ELF-1 (cell line): Measurements from ENCODE around the gene STMND1.
A peak's percentile ranks its signal among the peaks of the same experiment; 100 is the strongest.

ENCODE experiments used
- DNase-seq: peaks from one replicate; pipeline ENCODE4 v3.0.0-alpha.2; 2016; ENCODE audit warnings: low read depth, low spot score

STMND1 gene

DNA sequence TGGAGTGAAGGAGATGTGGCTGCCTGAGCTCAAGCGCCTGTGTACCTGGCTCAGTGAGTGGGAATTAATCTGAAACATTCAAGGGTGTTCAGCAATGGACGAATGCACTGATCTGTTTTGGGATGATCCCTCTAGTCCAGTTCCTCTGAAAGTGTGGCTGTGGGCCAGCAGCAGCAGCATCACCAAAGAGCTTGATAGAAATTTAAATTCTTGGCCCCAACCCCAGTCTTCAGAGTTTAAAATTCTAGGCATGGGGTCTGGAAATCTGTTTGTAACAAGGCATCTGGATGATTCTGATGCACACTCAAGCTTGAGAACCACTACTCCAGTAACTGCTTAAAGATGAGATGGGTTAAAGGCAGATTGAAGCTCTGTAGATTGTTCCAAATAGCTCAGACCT, 59.2 kb downstream of the STMND1 start:
- no peak for DNase-seq

DNA sequence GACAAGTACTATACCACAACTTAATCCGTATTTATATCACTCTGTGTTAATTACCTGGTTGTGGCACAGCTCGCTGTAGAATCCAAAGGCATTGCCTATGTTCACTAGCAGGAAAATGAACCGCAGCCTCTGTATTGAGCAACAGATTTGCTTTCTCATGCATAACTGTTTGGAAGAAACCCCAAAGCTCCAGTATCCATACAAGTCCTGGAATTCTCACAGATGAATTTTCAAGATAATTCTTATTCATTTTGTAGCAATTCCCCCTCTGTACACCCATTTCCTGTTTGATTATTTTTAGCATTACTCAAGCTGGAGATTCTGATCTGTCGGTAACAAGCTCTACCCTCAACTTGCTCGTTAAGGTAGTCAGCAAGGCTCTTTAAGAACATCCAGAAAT, 63.5 kb downstream of the STMND1 start:
- DNase-seq = no peak

DNA sequence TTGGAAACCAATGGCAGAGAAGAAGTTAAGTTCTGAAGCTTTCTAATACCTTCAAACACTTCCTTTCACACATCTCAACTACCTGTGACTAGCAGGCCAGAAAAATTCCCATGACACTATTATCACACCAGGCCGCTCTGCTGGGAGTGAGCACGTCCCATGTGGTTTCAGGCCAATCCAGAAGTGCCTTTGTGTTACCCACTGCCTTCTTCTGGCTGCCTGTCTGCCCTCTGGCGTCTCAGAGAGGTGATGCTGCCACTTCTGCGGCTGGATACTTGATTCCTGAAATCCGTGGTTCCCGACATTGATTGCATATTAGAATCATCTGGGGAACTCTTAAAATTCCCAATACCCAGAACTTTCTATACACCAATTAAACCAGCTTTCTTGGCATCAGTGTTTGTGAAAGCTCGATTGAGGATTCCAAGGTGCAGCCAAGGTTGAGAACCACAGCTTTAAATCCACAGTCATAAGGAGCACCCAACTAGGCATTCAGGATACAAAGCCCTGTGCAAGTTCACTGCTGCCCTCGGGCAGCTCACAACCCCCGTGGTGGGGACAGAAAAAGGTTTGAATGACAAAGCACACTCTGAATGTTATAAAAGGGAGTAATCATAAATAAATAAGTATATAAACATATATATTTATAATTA, 65.6 kb downstream of the STMND1 start:
- peak; percentile 83 for DNase-seq

DNA sequence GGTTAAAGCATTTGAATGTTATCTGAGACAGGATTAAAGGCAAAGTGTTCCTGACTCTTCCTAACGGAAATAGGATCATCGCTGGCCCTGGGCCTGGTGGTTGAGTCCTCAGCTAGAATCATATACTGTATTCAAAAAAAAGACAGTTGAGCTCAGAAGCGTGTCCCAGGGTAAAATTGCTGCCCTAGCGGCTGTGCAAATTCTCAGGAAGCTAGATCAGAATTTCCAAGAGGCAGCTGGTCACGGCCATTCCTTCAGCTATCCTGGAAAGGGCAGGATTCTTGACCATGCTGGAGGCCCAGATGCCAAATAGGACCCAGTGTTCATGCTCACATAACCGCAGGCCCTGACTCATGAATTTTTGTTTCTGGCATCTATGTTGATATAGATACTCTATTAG, 67.4 kb downstream of the STMND1 start:
- DNase-seq = no peak

DNA sequence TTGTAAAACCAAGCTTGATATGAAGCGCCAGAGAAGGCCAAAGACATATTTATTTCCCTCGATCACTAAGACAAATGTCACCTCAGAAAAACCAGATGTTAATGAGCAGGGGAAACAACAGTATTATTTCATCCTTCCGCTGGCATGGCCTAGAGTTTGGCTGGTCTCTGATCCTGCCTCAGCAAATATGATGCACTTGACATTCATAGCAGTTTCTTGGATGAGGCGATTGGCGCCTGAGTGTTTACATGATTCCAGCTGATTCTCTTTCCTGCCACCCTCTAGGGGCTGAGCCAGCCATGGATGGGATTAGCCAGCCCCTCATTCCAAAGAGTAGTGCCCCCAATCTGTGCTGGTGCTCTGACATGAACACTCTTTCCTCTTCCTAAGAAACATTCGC, 67.9 kb downstream of the STMND1 start:
- DNase-seq = no peak

DNA sequence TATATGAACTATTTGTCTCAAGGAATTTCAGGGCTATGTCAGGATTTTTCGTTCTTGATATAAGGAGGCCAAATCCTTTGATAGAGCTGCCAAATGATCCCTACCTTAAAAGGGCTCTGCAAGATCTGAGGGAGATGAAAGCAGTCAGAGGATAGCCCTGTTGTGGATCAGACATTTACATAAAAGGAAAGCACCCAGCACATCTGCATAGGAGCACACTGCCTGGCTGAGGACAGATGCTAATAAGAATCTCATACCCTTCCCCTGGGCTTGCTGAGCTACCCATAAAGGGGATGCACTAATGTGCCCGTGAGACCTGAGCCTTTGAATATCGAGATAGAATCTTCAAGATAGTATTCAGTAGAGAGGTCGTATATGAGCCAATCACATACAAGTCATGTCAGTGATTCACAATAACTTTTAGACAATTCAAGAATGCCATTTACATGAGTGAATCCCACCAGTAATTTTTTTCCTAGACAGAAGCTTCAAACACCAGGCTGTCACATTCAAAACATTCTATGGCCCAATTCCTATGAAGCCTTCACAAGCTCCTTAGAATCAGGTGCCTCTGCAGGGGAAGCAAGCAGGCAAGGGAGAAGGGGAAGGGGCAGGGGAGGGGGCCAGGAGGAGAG, 71.1 kb downstream of the STMND1 start:
- DNase-seq = no peak

DNA sequence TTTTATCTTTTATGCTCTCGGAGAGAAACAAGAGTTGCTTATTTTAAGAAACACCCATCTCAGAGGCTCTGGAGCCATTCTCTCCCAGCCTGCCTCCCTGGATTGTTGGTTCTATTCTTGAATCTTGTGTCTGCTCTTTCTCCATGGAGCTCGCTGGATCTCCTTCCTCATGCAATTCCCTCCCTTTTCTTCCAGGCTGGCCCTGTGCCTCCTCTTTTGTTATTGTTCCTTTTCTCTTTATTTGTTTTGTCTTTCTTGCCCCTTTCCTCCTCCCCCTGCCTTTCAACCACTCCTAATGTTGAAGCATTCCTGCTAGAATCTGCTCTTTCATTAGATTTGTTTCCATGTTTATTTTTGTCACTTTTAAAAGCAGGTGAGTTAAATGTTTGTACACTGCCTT, 76.5 kb downstream of the STMND1 start:
- peak; percentile 6 for DNase-seq

DNA sequence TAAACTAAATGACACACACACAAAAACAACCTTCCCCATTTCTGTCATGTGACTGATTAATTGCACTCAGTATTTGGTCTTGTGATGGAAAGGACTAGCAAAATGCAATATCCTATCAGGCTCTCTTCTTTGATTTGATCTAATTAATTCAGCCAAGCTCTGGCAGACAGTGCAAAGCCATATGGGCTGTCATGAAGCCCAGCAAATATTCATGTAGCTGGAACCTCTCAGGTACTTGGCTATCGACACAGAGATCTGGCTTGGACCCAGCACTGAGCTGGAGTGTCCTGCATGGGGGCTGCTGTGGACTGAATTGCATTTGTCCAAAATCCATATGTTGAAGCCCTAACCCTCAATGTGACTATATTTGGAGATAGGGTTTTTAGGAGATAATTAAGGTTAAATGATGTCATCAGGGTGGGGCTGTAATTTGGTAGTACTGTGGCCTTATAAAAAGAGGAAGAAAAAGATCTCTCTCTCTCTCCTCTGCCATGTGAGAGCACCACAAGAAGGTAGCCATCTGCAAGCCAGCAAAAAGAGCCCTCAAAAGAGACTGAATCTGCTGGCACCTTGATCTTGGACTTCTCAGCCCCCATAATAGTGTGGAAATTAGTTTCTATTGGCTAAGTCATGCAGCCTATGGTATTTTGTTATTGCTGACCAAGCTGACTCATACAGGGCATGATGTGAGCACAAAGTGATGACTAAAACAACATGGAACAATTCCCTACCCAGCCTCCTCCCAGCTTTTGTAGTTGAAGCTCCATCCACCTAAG, 77.1 kb downstream of the STMND1 start:
- DNase-seq = no peak

DNA sequence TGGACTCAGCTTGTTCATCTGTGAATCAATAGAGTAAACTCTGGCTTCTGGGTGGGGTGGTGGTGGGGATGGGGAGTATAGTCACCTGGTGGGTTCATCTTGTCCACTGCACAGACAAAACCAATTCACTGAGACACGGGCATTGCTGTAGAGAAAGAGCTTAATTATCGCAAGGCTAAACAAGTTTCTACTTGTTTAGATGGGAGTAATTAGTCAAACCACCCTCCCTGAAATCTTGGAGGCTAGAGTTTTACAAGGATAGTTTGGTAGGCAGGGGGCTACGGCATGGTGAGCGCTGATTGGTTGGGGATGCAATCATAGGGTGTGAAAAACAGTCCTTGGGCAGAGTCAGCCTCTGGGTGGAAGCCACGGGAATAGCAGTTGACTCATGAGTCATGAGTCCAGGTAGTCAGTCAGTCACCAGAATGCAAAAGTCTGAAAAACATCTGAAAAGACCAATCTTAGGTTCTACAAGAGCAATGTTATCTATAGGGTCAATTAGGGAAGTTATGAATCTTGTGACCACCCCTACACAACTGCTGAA, 77.8 kb downstream of the STMND1 start:
- DNase-seq = no peak
